Measurements from ENCODE around the gene SEZ6L.

Gene SEZ6L

GRCh38 chr22:26303475-26303874, 134.2 kb downstream of the SEZ6L start:
- no peak for DNase-seq (ENCODE audit: low spot score)
- in situ Hi-C loops (cut with MboI; ENCODE audit: low sequenced_read_pairs, unreplicated experiment): no loop called here
- TF ChIP-seq CTCF (IDR thresholded peaks at IDR 0.05; ENCODE audit: borderline replicate concordance, control extremely low read depth, extremely low read depth, insufficient read depth, missing control alignments): no peak

DNA sequence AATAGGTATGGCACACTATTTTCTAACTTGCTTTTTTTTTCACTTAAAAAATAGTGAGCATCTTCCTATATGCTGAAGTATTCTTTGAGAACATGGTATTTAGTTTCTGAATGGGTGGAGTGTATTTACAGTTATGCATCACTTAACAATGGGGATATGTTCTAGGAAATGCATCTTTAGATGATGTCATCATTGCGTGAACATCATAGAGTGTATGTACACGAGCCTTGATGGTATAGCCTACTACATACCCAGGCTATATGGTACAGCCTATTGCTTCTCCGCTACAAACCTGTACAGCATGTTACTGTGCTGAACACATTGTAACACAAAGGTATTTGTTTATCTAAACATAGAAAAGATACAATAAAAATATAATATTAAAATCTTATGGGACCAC, 135.5 kb downstream of the SEZ6L start:
- in situ Hi-C loops (cut with MboI; ENCODE audit: low sequenced_read_pairs, unreplicated experiment): no loop called here
- DNase-seq (ENCODE audit: low spot score): no peak
- TF ChIP-seq CTCF (IDR thresholded peaks at IDR 0.05; ENCODE audit: borderline replicate concordance, control extremely low read depth, extremely low read depth, insufficient read depth, missing control alignments): no peak

DNA sequence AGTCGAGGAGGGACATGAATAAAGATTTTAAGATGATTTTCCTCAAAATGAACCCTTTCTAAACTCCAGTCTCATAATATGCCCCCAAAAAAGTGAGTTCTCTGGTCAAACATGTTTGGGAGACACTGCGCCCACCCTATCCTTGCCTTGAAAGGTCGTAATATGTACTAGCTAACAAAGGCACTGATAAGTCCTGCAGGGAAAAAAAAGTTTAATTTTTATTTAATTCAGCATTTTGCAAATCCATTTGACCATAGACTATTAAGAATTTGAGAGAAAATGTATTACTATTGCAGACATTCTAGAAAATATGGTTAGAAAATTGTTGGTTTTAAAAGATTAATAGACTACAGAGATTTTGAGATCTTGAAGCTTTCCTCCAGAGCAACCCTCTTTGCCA, 139.2 kb downstream of the SEZ6L start:
- TF ChIP-seq CTCF (IDR thresholded peaks at IDR 0.05; ENCODE audit: borderline replicate concordance, control extremely low read depth, extremely low read depth, insufficient read depth, missing control alignments): no peak
- in situ Hi-C loops (cut with MboI; ENCODE audit: low sequenced_read_pairs, unreplicated experiment): no loop called here

DNA sequence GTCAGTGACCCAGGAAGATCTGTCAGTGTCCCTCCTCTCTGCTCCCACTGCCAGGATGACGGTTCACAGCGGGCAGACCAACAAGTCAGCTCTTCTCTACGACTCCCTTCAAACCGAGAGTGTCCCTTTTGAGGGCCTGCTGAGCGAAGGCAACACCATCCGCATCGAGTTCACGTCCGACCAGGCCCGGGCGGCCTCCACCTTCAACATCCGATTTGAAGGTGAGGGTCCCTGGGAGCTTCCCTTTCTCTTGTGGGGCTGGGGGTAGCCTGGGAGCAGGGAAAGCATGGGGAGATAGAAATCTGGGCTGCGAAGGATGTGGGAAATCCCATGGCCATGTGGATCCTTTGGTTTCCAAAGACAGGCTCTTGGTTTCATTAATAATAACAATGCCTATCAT, 141.4 kb downstream of the SEZ6L start:
- in situ Hi-C loops (cut with MboI; ENCODE audit: low sequenced_read_pairs, unreplicated experiment): no loop called here

More for the DNA sequence above, 139.2 kb downstream of the SEZ6L start:
- no peak for DNase-seq (ENCODE audit: low spot score)

DNA sequence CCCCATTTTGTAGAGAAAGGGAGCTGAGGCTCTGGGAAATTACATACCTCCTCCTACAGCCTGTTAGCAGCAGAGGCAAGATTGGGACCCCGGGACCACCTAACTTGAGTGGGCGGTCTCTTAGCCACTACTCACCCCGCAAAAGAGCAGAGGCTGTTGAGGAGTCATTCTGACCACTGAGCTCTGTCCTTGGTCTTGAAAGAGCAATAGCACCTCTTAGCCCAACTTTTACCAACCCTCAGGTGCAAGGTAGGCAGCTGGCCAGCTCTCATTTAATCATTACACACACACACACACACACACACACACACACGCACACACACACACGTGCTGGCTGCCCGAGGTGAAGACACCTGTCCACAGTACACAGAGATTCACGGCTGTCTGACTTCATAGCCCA, 144.0 kb downstream of the SEZ6L start:
- in situ Hi-C loops (cut with MboI; ENCODE audit: low sequenced_read_pairs, unreplicated experiment): no loop called here
- TF ChIP-seq CTCF (IDR thresholded peaks at IDR 0.05; ENCODE audit: borderline replicate concordance, control extremely low read depth, extremely low read depth, insufficient read depth, missing control alignments): no peak
- no peak for DNase-seq (ENCODE audit: low spot score)

More for the DNA sequence above, 141.4 kb downstream of the SEZ6L start:
- TF ChIP-seq CTCF (IDR thresholded peaks at IDR 0.05; ENCODE audit: borderline replicate concordance, control extremely low read depth, extremely low read depth, insufficient read depth, missing control alignments): no peak
- no peak for DNase-seq (ENCODE audit: low spot score)

- in situ Hi-C loops (cut with MboI; ENCODE audit: low sequenced_read_pairs, unreplicated experiment): no loop called here
- DNase-seq (ENCODE audit: low spot score): no peak
- TF ChIP-seq CTCF (IDR thresholded peaks at IDR 0.05; ENCODE audit: borderline replicate concordance, control extremely low read depth, extremely low read depth, insufficient read depth, missing control alignments): no peak
These were observed 144.9 kb downstream of the SEZ6L start for GRCh38 chr22:26314171-26314570.

DNA sequence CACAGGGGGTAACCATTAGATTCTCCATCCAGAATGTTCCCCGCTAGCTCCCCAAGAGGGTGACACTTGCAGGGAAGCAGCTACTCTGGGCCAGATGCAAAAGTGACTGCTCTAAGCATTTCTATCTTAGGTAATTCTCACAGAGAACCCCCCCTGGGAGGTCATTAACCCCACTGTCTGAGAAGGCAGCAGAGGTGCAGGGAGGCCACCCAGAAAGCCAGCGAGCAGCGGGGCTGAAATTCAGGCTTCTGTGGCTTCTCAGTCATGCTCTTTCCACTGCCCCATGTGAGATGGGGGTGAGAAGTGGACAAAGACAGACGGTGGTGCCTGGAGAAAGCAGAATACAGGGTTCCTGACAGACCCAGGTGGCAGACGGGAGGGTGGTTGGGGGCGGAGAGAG, 145.4 kb downstream of the SEZ6L start:
- in situ Hi-C loops (cut with MboI; ENCODE audit: low sequenced_read_pairs, unreplicated experiment): no loop called here
- no peak for DNase-seq (ENCODE audit: low spot score)
- TF ChIP-seq CTCF (IDR thresholded peaks at IDR 0.05; ENCODE audit: borderline replicate concordance, control extremely low read depth, extremely low read depth, insufficient read depth, missing control alignments): no peak

Measured in GM13976 (cell line).